GM19238 (cell line): ENCODE data around the gene JUNB.

Source experiments
- DNase-seq: peaks from one replicate; pipeline ENCODE4 v3.0.0; 2011; ENCODE audit warnings: low spot score; ENCODE audit not compliant: insufficient read length

JUNB gene

DNA sequence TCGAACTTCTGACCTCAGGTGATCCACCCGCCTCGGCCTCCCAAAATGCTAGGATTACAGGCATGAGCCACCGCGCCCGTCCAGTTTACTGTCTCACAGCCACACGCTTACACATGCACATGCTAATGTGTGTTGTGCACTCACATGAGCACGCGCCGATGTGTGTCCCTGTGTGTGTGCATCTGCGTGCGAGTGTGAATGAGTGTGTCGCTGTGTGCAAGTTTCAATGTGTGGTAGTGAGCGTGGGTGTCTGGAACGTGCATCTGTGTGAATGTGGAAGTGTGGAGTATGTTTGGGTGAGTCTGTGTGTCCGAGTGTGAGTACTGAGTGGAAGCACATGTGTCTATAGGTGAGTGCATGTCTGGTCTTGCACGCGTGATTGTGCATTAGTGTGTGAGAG, 51.2 kb downstream of the JUNB start:
- DNase-seq: no peak
